IMR-90 (cell line): Measurements from ENCODE around the gene CNTN5. TPM values are rescaled to one million over a fixed set of nuclear protein-coding genes. Genes with fewer than 3 reads are reported as not detected.

Experiments used
- ATAC-seq: fragments of 200-7000 bp; cut with Tn5 transposase; 2 replicates; pipeline ENCODE4 v1.9.1; 2020; ENCODE audit warnings: low read depth, mild to moderate bottlenecking, moderate library complexity
- BruUV-seq: library from RNA; stranded (reverse); fragments of 400-500 nt; replicated peaks from 2 replicates; lab custom pipeline; 2021; lab: Mats Ljungman, UMichigan
- CTCF ChIA-PET: fragments of 300-600 bp; formaldehyde crosslinking; extraction: SDS; loops from one replicate; lab custom pipeline; 2021; ENCODE audit warnings: antibody characterized with exemption; lab: Yijun Ruan, JAX
- POLR2A ChIA-PET: fragments of 300-600 bp; sonication (Branson Sonifier 250); formaldehyde crosslinking; loops from one replicate; lab custom pipeline; 2022; ENCODE audit warnings: antibody characterized with exemption; ENCODE audit not compliant: unreplicated experiment; lab: Charles Lee
- DNase-seq: peaks from one replicate; pipeline ENCODE4 v3.0.0; 2013
- H2AFZ ChIP-seq: replicated peaks from 2 replicates; pipeline ENCODE3; 2013; ENCODE audit warnings: low read length, mild to moderate bottlenecking; ENCODE audit not compliant: poor library complexity
- H2AK5ac ChIP-seq: 2 replicates; pipeline ENCODE4 v1.6.1; 2013; ENCODE audit warnings: low read depth, low read length, inconsistent platforms
- H2AK9ac ChIP-seq: replicated peaks from 2 replicates; pipeline ENCODE3; 2013; ENCODE audit warnings: mild to moderate bottlenecking, low read depth, low read length, moderate library complexity; ENCODE audit not compliant: poor library complexity
- H2BK120ac ChIP-seq: 2 replicates; pipeline ENCODE4 v1.6.1; 2013; ENCODE audit warnings: low read depth, low read length, inconsistent platforms
- H2BK15ac ChIP-seq: 3 replicates; pipeline ENCODE4 v1.6.1; 2013; ENCODE audit warnings: low read depth, low read length, inconsistent platforms
- H2BK20ac ChIP-seq: 2 replicates; pipeline ENCODE4 v1.6.1; 2013; ENCODE audit warnings: low read depth, mild to moderate bottlenecking, inconsistent platforms, low read length, moderate library complexity
- H2BK5ac ChIP-seq: 2 replicates; pipeline ENCODE4 v1.6.1; 2013; ENCODE audit warnings: mild to moderate bottlenecking, low read depth, low read length, inconsistent platforms; ENCODE audit not compliant: poor library complexity, severe bottlenecking
- H3K14ac ChIP-seq: replicated peaks from 2 replicates; pipeline ENCODE4 v1.6.1; 2013; ENCODE audit warnings: low read depth, low read length, inconsistent platforms
- H3K18ac ChIP-seq: 2 replicates; pipeline ENCODE4 v1.6.1; 2013; ENCODE audit warnings: low read depth, low read length, control low read depth
- H3K23ac ChIP-seq: 2 replicates; pipeline ENCODE4 v1.6.1; 2013; ENCODE audit warnings: low read depth, low read length, inconsistent platforms
- H3K27ac ChIP-seq: 2 replicates; pipeline ENCODE4 v1.5.1; 2013; ENCODE audit warnings: mild to moderate bottlenecking, control low read depth, low read length; ENCODE audit not compliant: insufficient read depth
- H3K27me3 ChIP-seq: 2 replicates; pipeline ENCODE4 v1.6.1; 2013; ENCODE audit warnings: low read length; ENCODE audit not compliant: control insufficient read depth, insufficient read depth
- H3K36me3 ChIP-seq: 2 replicates; pipeline ENCODE4 v1.6.1; 2013; ENCODE audit warnings: low read length, mixed read lengths; ENCODE audit not compliant: control insufficient read depth, insufficient read depth
- H3K4ac ChIP-seq: 2 replicates; pipeline ENCODE4 v1.6.1; 2013; ENCODE audit warnings: low read depth, low read length, inconsistent platforms
- H3K4me1 ChIP-seq: 2 replicates; pipeline ENCODE4 v1.6.1; 2013; ENCODE audit warnings: low read length, mixed read lengths; ENCODE audit not compliant: control insufficient read depth, insufficient read depth
- H3K4me2 ChIP-seq: 2 replicates; pipeline ENCODE4 v1.6.1; 2013; ENCODE audit warnings: low read depth, mild to moderate bottlenecking, control low read depth, low read length, moderate library complexity
- H3K4me3 ChIP-seq: 2 replicates; pipeline ENCODE4 v1.5.1; 2013; ENCODE audit warnings: low read depth, mild to moderate bottlenecking, control low read depth, low read length, moderate library complexity; ENCODE audit not compliant: insufficient read depth
- H3K56ac ChIP-seq: 2 replicates; pipeline ENCODE4 v1.6.1; 2013; ENCODE audit warnings: low read length, inconsistent platforms; ENCODE audit not compliant: insufficient read depth; ENCODE audit errors: extremely low read depth
- H3K79me1 ChIP-seq, 2 experiments: 2 replicates each; pipeline ENCODE4 v1.6.1; 2013; ENCODE audit warnings: low read length in 2 of 2, inconsistent platforms in 1 of 2, low read depth in 1 of 2
- H3K9ac ChIP-seq: 2 replicates; pipeline ENCODE4 v1.6.1; 2013; ENCODE audit warnings: low read depth, low read length, control low read depth
- H3K9me1 ChIP-seq: 2 replicates; pipeline ENCODE4 v1.6.1; 2013; ENCODE audit warnings: low read length, inconsistent platforms; ENCODE audit not compliant: insufficient read depth
- H3K9me3 ChIP-seq: 2 replicates; pipeline ENCODE4 v1.6.1; 2013; ENCODE audit warnings: low read length; ENCODE audit not compliant: control insufficient read depth, insufficient read depth
- H4K20me1 ChIP-seq: 2 replicates; pipeline ENCODE4 v1.6.1; 2013; ENCODE audit warnings: low read length, inconsistent platforms; ENCODE audit not compliant: insufficient read depth
- H4K5ac ChIP-seq: 2 replicates; pipeline ENCODE4 v1.6.1; 2013; ENCODE audit warnings: mild to moderate bottlenecking, low read depth, low read length, control low read depth
- H4K8ac ChIP-seq, 2 experiments: 2 replicates each; pipeline ENCODE4 v1.6.1; 2013; ENCODE audit warnings: low read depth in 2 of 2, low read length in 2 of 2, control low read depth in 1 of 2, inconsistent platforms in 1 of 2
- H4K91ac ChIP-seq: 2 replicates; pipeline ENCODE4 v1.6.1; 2013; ENCODE audit warnings: low read depth, low read length, inconsistent platforms; ENCODE audit not compliant: insufficient read depth
- BHLHE40 ChIP-seq: fragments of 150-350 bp; IDR thresholded peaks from 2 replicates; pipeline ENCODE4 v1.6.1; 2016; ENCODE audit warnings: mild to moderate bottlenecking, low read depth, low read length
- CHD1 ChIP-seq: IDR thresholded peaks from 2 replicates; pipeline ENCODE4 v1.6.1; 2012; ENCODE audit warnings: low read depth, low read length, improper control_type of control experiment
- FOS ChIP-seq: fragments of 150-350 bp; IDR thresholded peaks from 2 replicates; pipeline ENCODE4 v1.6.1; 2016; ENCODE audit warnings: low read depth, low read length
- MAFK ChIP-seq: IDR thresholded peaks from 2 replicates; pipeline ENCODE4 v1.6.1; 2012; ENCODE audit warnings: low read depth, low read length, improper control_type of control experiment
- MXI1 ChIP-seq: IDR thresholded peaks from 2 replicates; pipeline ENCODE4 v1.6.1; 2012; ENCODE audit warnings: low read depth, mild to moderate bottlenecking, low read length, moderate library complexity, borderline replicate concordance
- POLR2A ChIP-seq: IDR thresholded peaks from 2 replicates; pipeline ENCODE4 v1.6.1; 2012; ENCODE audit warnings: mild to moderate bottlenecking, low read depth, low read length
- RAD21 ChIP-seq: IDR thresholded peaks from 2 replicates; pipeline ENCODE4 v1.6.1; 2012; ENCODE audit warnings: low read length, improper control_type of control experiment
- RCOR1 ChIP-seq: IDR thresholded peaks from 2 replicates; pipeline ENCODE4 v1.6.1; 2012; ENCODE audit warnings: mild to moderate bottlenecking, low read length, improper control_type of control experiment; ENCODE audit not compliant: insufficient replicate concordance
- SMC3 ChIP-seq: fragments of 150-350 bp; IDR thresholded peaks from 2 replicates; pipeline ENCODE4 v1.6.1; 2016; ENCODE audit warnings: low read depth, mild to moderate bottlenecking, antibody characterized with exemption, low read length, moderate library complexity
- USF2 ChIP-seq: fragments of 150-350 bp; IDR thresholded peaks from 2 replicates; pipeline ENCODE4 v1.6.1; 2017; ENCODE audit warnings: mild to moderate bottlenecking, antibody characterized with exemption, low read length, low read depth
- WGBS, 2 experiments: methylation state at CpG; one replicate each; pipeline versions ENCODE4 v1.1.5 to v1.1.7; 2013; ENCODE audit warnings: missing lambda C conversion rate in 2 of 2; ENCODE audit not compliant: insufficient read length in 1 of 2; ENCODE audit errors: extremely low coverage in 2 of 2; 5-methylcytosine and 5-hydroxymethylcytosine counted together
- dilution Hi-C: fragments of 300-500 bp; cut with HindIII; formaldehyde crosslinking; loops from one replicate; pipeline ENCODE4 v1.14.3; 2018; ENCODE audit warnings: low sequenced_read_pairs; ENCODE audit not compliant: unreplicated experiment
- in situ Hi-C: fragments of 300-500 bp; cut with MboI; formaldehyde crosslinking; loops from 3 replicates; pipeline ENCODE4 v1.14.3; 2019; ENCODE audit warnings: low sequenced_read_pairs, inconsistent platforms, mixed read lengths
- intact Hi-C: fragments of 100-400 bp; cut with micrococcal nuclease; formaldehyde crosslinking; loops from 2 replicates; pipeline ENCODE4 v1.10.0; 2022
- polyA plus RNA-seq, 3 experiments: library from polyadenylated mRNA; depleted of rRNA; stranded (reverse); fragments of >200 nt; gene quantifications; 2 replicates each; pipeline ENCODE4 v1.2.3, GENCODE V29; 2012; ENCODE audit warnings: low replicate concordance in 1 of 3
- total RNA-seq: library from RNA; depleted of rRNA; stranded (reverse); fragments of >200 nt; gene quantifications from 2 replicates; pipeline ENCODE4 v1.2.3, GENCODE V29; 2012
- TF ChIP-seq, protein P1 (sequence below): fragments of 150-350 bp; IDR thresholded peaks from 2 replicates; pipeline ENCODE4 v1.6.1; 2016; ENCODE audit warnings: low read depth, mild to moderate bottlenecking, low read length, moderate library complexity, borderline replicate concordance
- TF ChIP-seq, protein P2 (sequence below): conservative IDR thresholded peaks from 2 replicates; pipeline ENCODE4 v1.5.1; 2012; ENCODE audit warnings: mild to moderate bottlenecking, low read depth, low read length, improper control_type of control experiment

The CNTN5 gene
- total and polyA plus RNA-seq, 2 of the 4 experiments (the other 2 are of a cell fraction): not detected

GRCh38 chr11:99333621-99334020, 312.9 kb downstream of the CNTN5 start:
- in situ Hi-C loops: no loop called here
- H4K8ac ChIP-seq: no peak overlapping the region
- no peaks in the 10 kb centered on the region for H3K9me1 ChIP-seq
- no peak overlapping the region for H3K9ac ChIP-seq
- no peaks in the 10 kb centered on the region for H4K20me1 ChIP-seq
- no peaks in the 10 kb centered on the region for H3K79me1 ChIP-seq
- H3K4me2 ChIP-seq: no peak overlapping the region
- H3K14ac ChIP-seq: no peak overlapping the region
- no peak for DNase-seq
- intact Hi-C loops: no loop called here
- ChIA-PET POLR2A (no interaction called here), CTCF (no interaction called here)
- H3K36me3 ChIP-seq: no peaks in the 10 kb centered on the region
- H3K23ac ChIP-seq: no peak overlapping the region
- H2BK120ac ChIP-seq: no peak overlapping the region
- H4K5ac ChIP-seq: no peak overlapping the region
- H2AK9ac ChIP-seq: no peak overlapping the region
- no peaks in the 10 kb centered on the region for H3K27me3 ChIP-seq
- H3K4me1 ChIP-seq: no peaks in the 10 kb centered on the region
- no peak overlapping the region for H2AK5ac ChIP-seq
- H4K91ac ChIP-seq: no peak overlapping the region
- WGBS, 2 experiments: no CpG with 5 or more reads among the region's 1 CpG
- no peak overlapping the region for H3K4ac ChIP-seq
- TF ChIP-seq BHLHE40: no peak
- no peak for TF ChIP-seq CHD1
- TF ChIP-seq MAFK: no peak
- TF ChIP-seq, protein P1, sequence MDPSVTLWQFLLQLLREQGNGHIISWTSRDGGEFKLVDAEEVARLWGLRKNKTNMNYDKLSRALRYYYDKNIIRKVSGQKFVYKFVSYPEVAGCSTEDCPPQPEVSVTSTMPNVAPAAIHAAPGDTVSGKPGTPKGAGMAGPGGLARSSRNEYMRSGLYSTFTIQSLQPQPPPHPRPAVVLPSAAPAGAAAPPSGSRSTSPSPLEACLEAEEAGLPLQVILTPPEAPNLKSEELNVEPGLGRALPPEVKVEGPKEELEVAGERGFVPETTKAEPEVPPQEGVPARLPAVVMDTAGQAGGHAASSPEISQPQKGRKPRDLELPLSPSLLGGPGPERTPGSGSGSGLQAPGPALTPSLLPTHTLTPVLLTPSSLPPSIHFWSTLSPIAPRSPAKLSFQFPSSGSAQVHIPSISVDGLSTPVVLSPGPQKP: no peak
- TF ChIP-seq RCOR1: no peak
- TF ChIP-seq POLR2A: no peak
- no peak for TF ChIP-seq RAD21
- no peak for TF ChIP-seq USF2
- TF ChIP-seq, protein P2, sequence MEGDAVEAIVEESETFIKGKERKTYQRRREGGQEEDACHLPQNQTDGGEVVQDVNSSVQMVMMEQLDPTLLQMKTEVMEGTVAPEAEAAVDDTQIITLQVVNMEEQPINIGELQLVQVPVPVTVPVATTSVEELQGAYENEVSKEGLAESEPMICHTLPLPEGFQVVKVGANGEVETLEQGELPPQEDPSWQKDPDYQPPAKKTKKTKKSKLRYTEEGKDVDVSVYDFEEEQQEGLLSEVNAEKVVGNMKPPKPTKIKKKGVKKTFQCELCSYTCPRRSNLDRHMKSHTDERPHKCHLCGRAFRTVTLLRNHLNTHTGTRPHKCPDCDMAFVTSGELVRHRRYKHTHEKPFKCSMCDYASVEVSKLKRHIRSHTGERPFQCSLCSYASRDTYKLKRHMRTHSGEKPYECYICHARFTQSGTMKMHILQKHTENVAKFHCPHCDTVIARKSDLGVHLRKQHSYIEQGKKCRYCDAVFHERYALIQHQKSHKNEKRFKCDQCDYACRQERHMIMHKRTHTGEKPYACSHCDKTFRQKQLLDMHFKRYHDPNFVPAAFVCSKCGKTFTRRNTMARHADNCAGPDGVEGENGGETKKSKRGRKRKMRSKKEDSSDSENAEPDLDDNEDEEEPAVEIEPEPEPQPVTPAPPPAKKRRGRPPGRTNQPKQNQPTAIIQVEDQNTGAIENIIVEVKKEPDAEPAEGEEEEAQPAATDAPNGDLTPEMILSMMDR: no peak
- no peak for TF ChIP-seq MXI1
- TF ChIP-seq FOS: no peak
- no peak for TF ChIP-seq SMC3
- H3K27ac ChIP-seq: no peak overlapping the region
- no peak overlapping the region for H3K4me3 ChIP-seq
- no peaks in the 10 kb centered on the region for H3K9me3 ChIP-seq
- dilution Hi-C loops: no loop called here
- no peak overlapping the region for H2BK5ac ChIP-seq
- H2AFZ ChIP-seq: no peak overlapping the region
- no peak overlapping the region for H3K18ac ChIP-seq
- H2BK20ac ChIP-seq: no peak overlapping the region
- H2BK15ac ChIP-seq: no peak overlapping the region
- BruUV-seq: no TSS peak
- H3K56ac ChIP-seq: no peak overlapping the region
- no peak for ATAC-seq
